Measurements from ENCODE around the gene NUDT4. TPM values are rescaled to one million over a fixed set of nuclear protein-coding genes. Genes with fewer than 3 reads are reported as not detected.
A peak's percentile ranks its signal among the peaks of the same experiment; 100 is the strongest.
"Not testable (repeated sequence)": the region's sequence is repeated elsewhere in the genome, so short reads cannot be mapped to it uniquely, and the experiment has no call there.

Gene NUDT4
- total RNA-seq, 2 experiments from 2014 or later = 37.8 to 41.0 TPM

- H3K4me3 Mint-ChIP-seq, DNase-seq, H3K9me3 Mint-ChIP-seq, POLR2A ChIA-PET, H3K27me3 Mint-ChIP-seq: not testable (repeated sequence)
- peak overlapping the region; percentile 52 for H3K27ac Mint-ChIP-seq
- CTCF ChIA-PET = interaction anchor here (0.5 to 1.0 kb wide), 2 partner anchors 9 to 444 kb away, joined by 3 to 4 read pairs; no protein-coding TSS in a partner anchor
- peaks cover 67% of the 10 kb centered on the region for H3K36me3 Mint-ChIP-seq (ENCODE audit: low read depth)
- H3K4me1 Mint-ChIP-seq = peaks cover 60% of the 10 kb centered on the region
Observed at GRCh38 chr12:93411060-93411459, 33.3 kb downstream of the NUDT4 start.

DNA sequence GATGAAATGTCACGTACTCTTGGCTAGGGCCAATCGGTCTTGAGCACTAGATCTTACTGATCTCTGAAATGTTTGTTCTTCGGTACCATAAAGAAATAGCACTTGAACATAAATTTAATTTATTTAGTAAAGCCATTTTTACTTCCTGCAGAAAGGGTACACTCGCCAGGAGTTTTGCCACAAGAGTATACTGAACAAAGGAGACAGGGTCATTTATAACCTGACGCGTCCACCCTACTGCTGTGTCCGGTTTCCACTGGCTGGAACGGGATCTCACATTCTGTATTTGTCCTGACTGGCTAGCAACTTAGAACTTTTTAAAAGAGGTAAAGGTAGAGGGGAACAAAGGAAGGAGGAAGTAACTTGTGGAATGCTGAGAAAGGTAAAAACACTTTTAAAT is 34.7 kb downstream of the NUDT4 start:
- DNase-seq, H3K27me3 Mint-ChIP-seq, H3K9me3 Mint-ChIP-seq, H3K4me3 Mint-ChIP-seq, POLR2A ChIA-PET, H3K27ac Mint-ChIP-seq: not testable (repeated sequence)
- H3K4me1 Mint-ChIP-seq = peaks cover 73% of the 10 kb centered on the region
- peaks cover 56% of the 10 kb centered on the region for H3K36me3 Mint-ChIP-seq (ENCODE audit: low read depth)
- CTCF ChIA-PET = interaction anchor here (0.6 to 1.1 kb wide), 2 partner anchors 8 to 507 kb away, joined by 3 to 4 read pairs; no protein-coding TSS in a partner anchor

GRCh38 chr12:93413064-93413463 is 35.3 kb downstream of the NUDT4 start:
- Mint-ChIP-seq H3K9me3 (peaks cover 6% of the 10 kb centered on the region), H3K36me3 (ENCODE audit: low read depth) (peaks cover 54% of the 10 kb centered on the region), H3K27me3 (no peaks in the 10 kb centered on the region), H3K27ac (no peak overlapping the region), H3K4me1 (peaks cover 77% of the 10 kb centered on the region), H3K4me3 (no peak overlapping the region)
- ChIA-PET CTCF (interaction anchor here (0.5 to 1.1 kb wide), 3 partner anchors 8 to 507 kb away, joined by 3 to 4 read pairs (median 4); no protein-coding TSS in a partner anchor), POLR2A (no interaction called here)
- no peak for DNase-seq

- no peaks in the 10 kb centered on the region for H3K27me3 Mint-ChIP-seq
Observed at GRCh38 chr12:93415723-93416464, 38.2 kb downstream of the NUDT4 start.

DNA sequence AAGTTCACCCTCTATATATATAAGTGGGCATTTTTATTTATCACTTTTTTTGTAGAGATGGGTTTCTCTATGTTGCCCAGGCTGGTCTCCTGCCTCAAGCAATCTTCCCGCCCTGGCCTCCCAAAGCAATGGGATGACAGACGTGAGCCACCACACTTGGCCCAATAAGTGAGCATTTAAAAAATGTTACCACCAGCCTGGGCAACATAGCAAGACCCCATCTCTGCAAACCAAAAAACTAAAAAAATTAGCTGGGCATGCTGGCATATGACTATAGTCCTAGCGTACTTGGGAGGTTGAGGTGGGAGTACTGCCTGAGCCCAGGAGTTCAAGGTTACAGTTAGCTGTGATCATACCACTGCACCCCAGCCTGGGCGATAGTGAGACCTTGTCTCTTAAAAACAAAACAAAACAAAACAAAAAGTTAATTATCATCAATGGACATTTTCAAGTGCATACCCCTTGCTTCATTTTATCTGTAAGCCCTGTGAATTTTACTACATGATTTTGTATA is 40.3 kb downstream of the NUDT4 start:
- no peak for DNase-seq
- peaks cover 5% of the 10 kb centered on the region for H3K9me3 Mint-ChIP-seq
- ChIA-PET POLR2A (no interaction called here), CTCF (interaction anchor here (0.9 to 1.6 kb wide), 2 partner anchors 13 kb away, joined by 3 to 4 read pairs; no protein-coding TSS in a partner anchor)
- H3K4me3 Mint-ChIP-seq = no peak overlapping the region
- H3K27me3 Mint-ChIP-seq = no peaks in the 10 kb centered on the region
- peaks cover 21% of the 10 kb centered on the region for H3K36me3 Mint-ChIP-seq (ENCODE audit: low read depth)
- H3K4me1 Mint-ChIP-seq = peaks cover 78% of the 10 kb centered on the region
- H3K27ac Mint-ChIP-seq = no peak overlapping the region

More at GRCh38 chr12:93415723-93416464, 38.2 kb downstream of the NUDT4 start:
- CTCF ChIA-PET = interaction anchor here (0.5 to 1.3 kb wide), 7 partner anchors 10 to 661 kb away, joined by 3 to 5 read pairs (median 3); no protein-coding TSS in a partner anchor
- Mint-ChIP-seq H3K4me3 (peak overlapping the region; percentile 12), H3K27ac (peak overlapping the region; percentile 65), H3K9me3 (peaks cover 6% of the 10 kb centered on the region), H3K4me1 (peaks cover 82% of the 10 kb centered on the region), H3K36me3 (ENCODE audit: low read depth) (peaks cover 31% of the 10 kb centered on the region)
- POLR2A ChIA-PET = no interaction called here
- DNase-seq = no peak

DNA sequence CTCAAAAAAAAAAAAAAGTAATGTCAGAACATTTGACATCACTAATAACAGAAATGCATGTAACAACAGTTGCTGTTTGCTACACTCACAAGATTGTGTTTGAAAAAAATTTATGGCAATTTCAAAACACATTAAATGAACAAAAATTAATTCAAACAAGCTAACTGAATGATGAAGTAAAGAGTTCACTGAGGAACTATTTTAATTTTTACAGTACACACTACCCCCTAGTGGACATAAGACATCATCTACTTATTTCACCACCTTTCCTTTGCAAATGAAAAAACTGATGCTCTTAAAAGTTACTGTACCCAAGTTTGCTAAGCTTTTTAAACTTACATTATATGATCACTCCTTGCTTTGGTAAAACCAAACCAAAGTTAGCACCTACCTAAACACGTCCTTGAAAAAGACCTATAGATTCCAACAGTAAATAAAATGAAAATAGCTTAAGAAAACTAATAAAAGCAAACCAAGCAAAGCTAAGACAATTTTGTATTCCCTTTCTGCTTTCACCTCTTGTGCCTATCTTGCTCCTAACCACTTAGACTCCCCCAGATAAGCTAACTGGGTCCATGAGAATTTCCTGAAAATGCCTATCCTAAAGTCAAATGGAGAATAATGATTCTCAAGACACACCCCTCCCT is 41.8 kb downstream of the NUDT4 start:
- Mint-ChIP-seq H3K27ac (no peak overlapping the region), H3K27me3 (no peaks in the 10 kb centered on the region), H3K36me3 (ENCODE audit: low read depth) (peaks cover 14% of the 10 kb centered on the region), H3K4me1 (peaks cover 77% of the 10 kb centered on the region), H3K9me3 (peaks cover under 1% of the 10 kb centered on the region), H3K4me3 (no peak overlapping the region)
- CTCF ChIA-PET = interaction anchor here (0.6 to 1.9 kb wide), 14 partner anchors 8 to 682 kb away, joined by 3 to 10 read pairs (median 4); no protein-coding TSS in a partner anchor
- no peak for DNase-seq
- POLR2A ChIA-PET = interaction anchor here (0.7 kb wide), 1 partner anchor 39 kb away, joined by 6 read pairs; no protein-coding TSS in a partner anchor

GRCh38 chr12:93422050-93422449 is 44.3 kb downstream of the NUDT4 start:
- Mint-ChIP-seq H3K27ac (no peak overlapping the region), H3K4me3 (no peak overlapping the region), H3K4me1 (peaks cover 76% of the 10 kb centered on the region), H3K9me3 (no peaks in the 10 kb centered on the region), H3K36me3 (ENCODE audit: low read depth) (peaks cover 7% of the 10 kb centered on the region), H3K27me3 (no peaks in the 10 kb centered on the region)
- DNase-seq = no peak
- CTCF ChIA-PET = no interaction called here
- POLR2A ChIA-PET = no interaction called here

GRCh38 chr12:93425736-93426411 is 48.1 kb downstream of the NUDT4 start:
- H3K4me3 Mint-ChIP-seq = peak overlapping the region; percentile 9
- ChIA-PET POLR2A (interaction anchor here (0.6 kb wide), 1 partner anchor 44 kb away, joined by 6 read pairs; no protein-coding TSS in a partner anchor), CTCF (interaction anchor here (0.6 to 0.8 kb wide), 3 partner anchors 11 to 1607 kb away, joined by 4 to 5 read pairs (median 4); no protein-coding TSS in a partner anchor)
- H3K9me3 Mint-ChIP-seq = no peaks in the 10 kb centered on the region
- peaks cover 12% of the 10 kb centered on the region for H3K36me3 Mint-ChIP-seq (ENCODE audit: low read depth)
- no peak overlapping the region for H3K27ac Mint-ChIP-seq
- peaks cover 65% of the 10 kb centered on the region for H3K4me1 Mint-ChIP-seq
- no peak for DNase-seq
- no peaks in the 10 kb centered on the region for H3K27me3 Mint-ChIP-seq

GRCh38 chr12:93426412-93426805 is 48.7 kb downstream of the NUDT4 start:
- CTCF ChIA-PET = interaction anchor here (0.6 to 0.8 kb wide), 3 partner anchors 10 to 1606 kb away, joined by 4 to 5 read pairs (median 4); no protein-coding TSS in a partner anchor
- peak overlapping the region; percentile 9 for H3K4me3 Mint-ChIP-seq
- H3K36me3 Mint-ChIP-seq (ENCODE audit: low read depth) = peaks cover 12% of the 10 kb centered on the region
- no peak overlapping the region for H3K27ac Mint-ChIP-seq
- H3K27me3 Mint-ChIP-seq = no peaks in the 10 kb centered on the region
- peaks cover 68% of the 10 kb centered on the region for H3K4me1 Mint-ChIP-seq
- H3K9me3 Mint-ChIP-seq = no peaks in the 10 kb centered on the region
- DNase-seq = no peak
- POLR2A ChIA-PET = interaction anchor here (0.6 kb wide), 1 partner anchor 44 kb away, joined by 6 read pairs; no protein-coding TSS in a partner anchor

GRCh38 chr12:93427779-93428564 is 50.2 kb downstream of the NUDT4 start:
- no peaks in the 10 kb centered on the region for H3K9me3 Mint-ChIP-seq
- peaks cover 66% of the 10 kb centered on the region for H3K4me1 Mint-ChIP-seq
- no peak overlapping the region for H3K27ac Mint-ChIP-seq
- ChIA-PET POLR2A (no interaction called here), CTCF (interaction anchor here (0.8 to 1.0 kb wide), 2 partner anchors 8 to 11 kb away, joined by 3 read pairs; no protein-coding TSS in a partner anchor)
- no peak overlapping the region for H3K4me3 Mint-ChIP-seq
- peaks cover 14% of the 10 kb centered on the region for H3K36me3 Mint-ChIP-seq (ENCODE audit: low read depth)
- H3K27me3 Mint-ChIP-seq = no peaks in the 10 kb centered on the region
- DNase-seq = no peak

DNA sequence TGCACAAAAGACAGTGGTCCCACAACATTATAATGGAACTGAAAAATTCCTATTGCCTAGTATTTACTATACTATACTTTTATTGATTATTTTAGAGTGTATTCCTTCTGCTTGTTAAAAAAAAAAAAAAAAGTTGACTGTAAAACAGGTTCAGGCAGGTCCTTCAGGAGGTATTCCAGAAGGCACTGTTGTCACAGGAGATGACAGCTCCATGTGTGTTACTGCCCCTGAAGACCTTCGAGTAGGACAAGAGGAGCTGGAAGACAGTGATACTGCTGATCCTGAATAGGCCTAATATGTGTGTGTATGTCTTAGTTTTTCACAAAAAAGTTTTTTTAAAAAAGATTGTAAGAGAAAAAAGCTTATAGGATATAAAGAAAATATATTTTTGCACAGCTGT is 51.7 kb downstream of the NUDT4 start:
- POLR2A ChIA-PET = no interaction called here
- Mint-ChIP-seq H3K4me3 (no peak overlapping the region), H3K36me3 (ENCODE audit: low read depth) (peaks cover 11% of the 10 kb centered on the region), H3K4me1 (peaks cover 65% of the 10 kb centered on the region), H3K27me3 (no peaks in the 10 kb centered on the region), H3K9me3 (no peaks in the 10 kb centered on the region), H3K27ac (peak overlapping the region; percentile 68)
- no peak for DNase-seq
- CTCF ChIA-PET = interaction anchor here (0.8 to 0.9 kb wide), 3 partner anchors 10 to 673 kb away, joined by 4 read pairs; no protein-coding TSS in a partner anchor
